Esophagus (tissue), 2 donors: Measurements from ENCODE around the gene TRIP6. TPM values are rescaled to one million over a fixed set of nuclear protein-coding genes. Genes with fewer than 3 reads are reported as not detected.
A peak's percentile ranks its signal among the peaks of the same experiment; 100 is the strongest.

Experiments used
- H3K27ac ChIP-seq, 2 donors: one replicate each; pipeline ENCODE4 v1.5.1; 2013; ENCODE audit warnings: low read depth in 2 of 2, mild to moderate bottlenecking in 2 of 2, inconsistent platforms in 1 of 2, low read length in 1 of 2, moderate library complexity in 1 of 2
- H3K27me3 ChIP-seq, 2 donors: one replicate each; pipeline ENCODE4 v1.6.1; 2013; ENCODE audit warnings: low read length in 2 of 2, control low read depth in 1 of 2, mild to moderate bottlenecking in 1 of 2; ENCODE audit not compliant: insufficient read depth in 2 of 2, control insufficient read depth in 1 of 2
- H3K36me3 ChIP-seq, 2 donors: one replicate each; pipeline ENCODE4 v1.6.1; 2013; ENCODE audit warnings: low read length in 1 of 2; ENCODE audit not compliant: control insufficient read depth in 2 of 2, insufficient read depth in 2 of 2
- H3K4me1 ChIP-seq, 2 donors: one replicate each; pipeline ENCODE4 v1.6.1; 2013; ENCODE audit warnings: low read length in 1 of 2; ENCODE audit not compliant: control insufficient read depth in 2 of 2, insufficient read depth in 2 of 2
- H3K4me3 ChIP-seq, 2 donors: one replicate each; pipeline ENCODE4 v1.5.1; 2013; ENCODE audit warnings: low read length in 2 of 2, mild to moderate bottlenecking in 2 of 2, low read depth in 1 of 2, moderate library complexity in 1 of 2
- H3K9me3 ChIP-seq, 2 donors: one replicate each; pipeline ENCODE4 v1.6.1; 2013; ENCODE audit warnings: mild to moderate bottlenecking in 2 of 2, low read depth in 1 of 2, low read length in 1 of 2, moderate library complexity in 1 of 2; ENCODE audit not compliant: control insufficient read depth in 2 of 2, insufficient read depth in 1 of 2
- WGBS, 2 donors: extraction: QIAGEN DNeasy Blood & Tissue Kit; methylation state at CpG; one replicate each; pipeline ENCODE4 v1.1.7; 2013; 5-methylcytosine and 5-hydroxymethylcytosine counted together
- polyA plus RNA-seq, 2 donors: library from polyadenylated mRNA; stranded (reverse); fragments of 200-250 nt; gene quantifications; one replicate each; pipeline ENCODE4 v1.2.3, GENCODE V29; 2013
- donor health status: healthy with polysubstance abuse.
- donor health status: Bipolar disorder and iron deficiency.

The TRIP6 gene
- polyA plus RNA-seq, 2 donors, result 39.4 to 75.0 TPM

GRCh38 chr7:100867776-100868485 lies 744 bp downstream of the TRIP6 start:
- Histone ChIP-seq H3K27me3 (no peaks in the 10 kb centered on the region), H3K27ac (peak overlapping the region; percentile 89 to 96), H3K4me1 (peaks cover 0 to 8% of the 10 kb centered on the region in 2 donors), H3K4me3 (peak overlapping the region; percentile 79 to 81), H3K36me3 (peaks cover 0 to 18% of the 10 kb centered on the region in 2 donors), H3K9me3 (no peaks in the 10 kb centered on the region)
- WGBS, 2 donors, result 20 to 25% methylated on average over 26 to 27 of the region's 27 CpGs

- peaks cover 0 to 21% of the 10 kb centered on the region in 2 donors for H3K36me3 ChIP-seq
Measured at GRCh38 chr7:100873599-100874299, 6.6 kb downstream of the TRIP6 start.

GRCh38 chr7:100874300-100874576 lies 7.1 kb downstream of the TRIP6 start:
- 46 to 54% methylated on average over 8 of the region's 8 CpGs for WGBS, 2 donors
- H3K4me1 ChIP-seq, result no peaks in the 10 kb centered on the region
- peak overlapping the region; percentile 97 to 99 for H3K27ac ChIP-seq
- H3K9me3 ChIP-seq, result no peaks in the 10 kb centered on the region
- H3K36me3 ChIP-seq, result peaks cover 0 to 21% of the 10 kb centered on the region in 2 donors
- peak overlapping the region; percentile 87 to 90 for H3K4me3 ChIP-seq
- no peaks in the 10 kb centered on the region for H3K27me3 ChIP-seq

More at GRCh38 chr7:100873599-100874299, 6.6 kb downstream of the TRIP6 start:
- Histone ChIP-seq H3K4me3 (peak overlapping the region in 1 of 2 donors; percentile 90), H3K27ac (peak overlapping the region; percentile 97 to 99), H3K4me1 (no peaks in the 10 kb centered on the region), H3K9me3 (no peaks in the 10 kb centered on the region), H3K27me3 (no peaks in the 10 kb centered on the region)
- 85 to 87% methylated on average over 10 of the region's 10 CpGs for WGBS, 2 donors

- Histone ChIP-seq H3K9me3 (no peaks in the 10 kb centered on the region), H3K4me1 (no peaks in the 10 kb centered on the region), H3K27ac (peak within 1 kb of the TSS; percentile 98 to 99), H3K27me3 (no peaks in the 10 kb centered on the region), H3K4me3 (peak within 1 kb of the TSS; percentile 87 to 90), H3K36me3 (peaks cover 0 to 22% of the 10 kb centered on the region in 2 donors)
- WGBS, 2 donors, result 2% methylated on average over 73 to 79 of the region's 79 CpGs
Measured at GRCh38 chr7:100874577-100875355, 7.6 kb downstream of the TRIP6 start, which contains the start of gene SRRT. Gene SRRT, plus strand, starts transcription at chr7:100875103. Its CDS starts 488 bp downstream, at chr7:100875591.

GRCh38 chr7:100875356-100875751 lies 8.2 kb downstream of the TRIP6 start:
- H3K9me3 ChIP-seq, result no peaks in the 10 kb centered on the region
- peaks cover 0 to 20% of the 10 kb centered on the region in 2 donors for H3K36me3 ChIP-seq

GRCh38 chr7:100878013-100878412 lies 10.8 kb downstream of the TRIP6 start:
- H3K4me1 ChIP-seq, result no peaks in the 10 kb centered on the region
- WGBS, 2 donors, result 76 to 78% methylated on average over 7 of the region's 7 CpGs
- H3K4me3 ChIP-seq, result no peak overlapping the region
- peaks cover 13 to 20% of the 10 kb centered on the region in 2 donors for H3K36me3 ChIP-seq
- no peak overlapping the region for H3K27ac ChIP-seq
- H3K9me3 ChIP-seq, result no peaks in the 10 kb centered on the region
- no peaks in the 10 kb centered on the region for H3K27me3 ChIP-seq

More at GRCh38 chr7:100875356-100875751, 8.2 kb downstream of the TRIP6 start:
- H3K27ac ChIP-seq, result peak overlapping the region; percentile 98
- H3K27me3 ChIP-seq, result no peaks in the 10 kb centered on the region
- H3K4me3 ChIP-seq, result peak overlapping the region; percentile 87 to 90
- 0 to 1% methylated on average over 37 to 39 of the region's 39 CpGs for WGBS, 2 donors
- no peaks in the 10 kb centered on the region for H3K4me1 ChIP-seq

- H3K9me3 ChIP-seq, result no peaks in the 10 kb centered on the region
- WGBS, 2 donors, result 81 to 82% methylated on average over 6 of the region's 6 CpGs
- H3K4me3 ChIP-seq, result no peak overlapping the region
- H3K36me3 ChIP-seq, result peaks cover 13 to 19% of the 10 kb centered on the region in 2 donors
- no peaks in the 10 kb centered on the region for H3K4me1 ChIP-seq
- H3K27ac ChIP-seq, result no peak overlapping the region
- no peaks in the 10 kb centered on the region for H3K27me3 ChIP-seq
Measured at GRCh38 chr7:100878685-100879084, 11.5 kb downstream of the TRIP6 start.

- 79 to 86% methylated on average over 11 of the region's 11 CpGs for WGBS, 2 donors
- H3K27me3 ChIP-seq, result no peaks in the 10 kb centered on the region
- peaks cover 13 to 29% of the 10 kb centered on the region in 2 donors for H3K36me3 ChIP-seq
- H3K27ac ChIP-seq, result no peak overlapping the region
- no peaks in the 10 kb centered on the region for H3K4me1 ChIP-seq
- no peak overlapping the region for H3K4me3 ChIP-seq
- no peaks in the 10 kb centered on the region for H3K9me3 ChIP-seq
Measured at GRCh38 chr7:100879685-100880261, 12.6 kb downstream of the TRIP6 start.

- no peaks in the 10 kb centered on the region for H3K27me3 ChIP-seq
- H3K4me1 ChIP-seq, result no peaks in the 10 kb centered on the region
- no peak overlapping the region for H3K27ac ChIP-seq
- H3K9me3 ChIP-seq, result no peaks in the 10 kb centered on the region
- no peak overlapping the region for H3K4me3 ChIP-seq
- H3K36me3 ChIP-seq, result peaks cover 22 to 38% of the 10 kb centered on the region in 2 donors
- WGBS, 2 donors, result 86 to 90% methylated on average over 7 of the region's 7 CpGs
Measured at GRCh38 chr7:100880645-100881044, 13.5 kb downstream of the TRIP6 start.
